SK-N-SH treated with all-trans-retinoic acid at 6 μM for 48 hours (cell line): Measurements from ENCODE around the gene MTF1.

ENCODE experiments used
- ATAC-seq: fragments of 200-7000 bp; cut with Tn5 transposase; 3 replicates; pipeline ENCODE4 v1.9.1; 2020; ENCODE audit warnings: mild to moderate bottlenecking, moderate library complexity
- BACH2 ChIP-seq: fragments of 250-450 bp; sonication (Bioruptor Pico); IDR thresholded peaks from 2 replicates; pipeline ENCODE4 v1.9.0; 2021; ENCODE audit warnings: mild to moderate bottlenecking, borderline replicate concordance
- CSDC2 ChIP-seq: fragments of 250-450 bp; sonication (Bioruptor Pico); IDR thresholded peaks from 2 replicates; pipeline ENCODE4 v1.5.0; 2020; ENCODE audit warnings: mild to moderate bottlenecking, moderate library complexity
- ESRRG ChIP-seq: fragments of 250-450 bp; sonication (Bioruptor Pico); IDR thresholded peaks from 2 replicates; pipeline ENCODE4 v1.6.1; 2021; ENCODE audit warnings: mild to moderate bottlenecking
- GLIS3 ChIP-seq: fragments of 250-450 bp; sonication (Bioruptor Pico); IDR thresholded peaks from 2 replicates; pipeline ENCODE4 v1.5.0; 2020; ENCODE audit warnings: mild to moderate bottlenecking, moderate library complexity
- ISL1 ChIP-seq: fragments of 250-450 bp; sonication (Bioruptor Pico); IDR thresholded peaks from 2 replicates; pipeline ENCODE4 v2.1.2; 2022; ENCODE audit warnings: mild to moderate bottlenecking, moderate library complexity
- OSR1 ChIP-seq: fragments of 250-450 bp; sonication (Bioruptor Pico); IDR thresholded peaks from 2 replicates; pipeline ENCODE4 v1.8.0; 2022; ENCODE audit warnings: moderate library complexity, mild to moderate bottlenecking, inconsistent platforms
- RARB ChIP-seq: fragments of 250-450 bp; sonication (Bioruptor Pico); IDR thresholded peaks from 2 replicates; pipeline ENCODE4 v1.8.0; 2021; ENCODE audit warnings: mild to moderate bottlenecking, moderate library complexity
- TCF4 ChIP-seq: fragments of 250-450 bp; sonication (Bioruptor Pico); IDR thresholded peaks from 2 replicates; pipeline ENCODE4 v1.8.0; 2021; ENCODE audit warnings: mild to moderate bottlenecking, moderate library complexity, borderline replicate concordance
- TOX ChIP-seq: fragments of 250-450 bp; sonication (Bioruptor Pico); IDR thresholded peaks from 2 replicates; pipeline ENCODE4 v1.8.0; 2021; ENCODE audit warnings: mild to moderate bottlenecking, moderate library complexity, borderline replicate concordance
- ZC3H10 ChIP-seq: fragments of 250-450 bp; sonication (Bioruptor Pico); IDR thresholded peaks from 2 replicates; pipeline ENCODE4 v1.5.1; 2021; ENCODE audit warnings: mild to moderate bottlenecking, moderate library complexity
- ZNF70 ChIP-seq: fragments of 450-650 bp; formaldehyde crosslinking; IDR thresholded peaks from 2 replicates; pipeline ENCODE4 v1.5.0; 2020; ENCODE audit warnings: mild to moderate bottlenecking, moderate library complexity
- ZNF8 ChIP-seq: fragments of 450-650 bp; formaldehyde crosslinking; IDR thresholded peaks from 2 replicates; pipeline ENCODE4 v1.5.0; 2020; ENCODE audit warnings: mild to moderate bottlenecking, moderate library complexity
- TF ChIP-seq, protein P1 (sequence below): fragments of 250-450 bp; sonication (Bioruptor Pico); IDR thresholded peaks from 2 replicates; pipeline ENCODE4 v1.5.0; 2020; ENCODE audit warnings: mild to moderate bottlenecking, moderate library complexity
- TF ChIP-seq, protein P2 (sequence below): fragments of 250-450 bp; sonication (Bioruptor Pico); IDR thresholded peaks from 2 replicates; pipeline ENCODE4 v1.8.0; 2020; ENCODE audit warnings: mild to moderate bottlenecking, moderate library complexity, borderline replicate concordance
- TF ChIP-seq, protein P3 (sequence below): fragments of 250-450 bp; sonication (Bioruptor Pico); IDR thresholded peaks from 2 replicates; pipeline ENCODE4 v1.8.0; 2021; ENCODE audit warnings: low read depth, mild to moderate bottlenecking, moderate library complexity, borderline replicate concordance
- TF ChIP-seq, protein P4 (sequence below): fragments of 250-450 bp; sonication (Bioruptor Pico); IDR thresholded peaks from 2 replicates; pipeline ENCODE4 v1.5.1; 2020; ENCODE audit warnings: low read depth, mild to moderate bottlenecking, moderate library complexity
- TF ChIP-seq, protein P5 (sequence below): fragments of 250-450 bp; sonication (Bioruptor Pico); IDR thresholded peaks from 2 replicates; pipeline ENCODE4 v1.5.1; 2021; ENCODE audit warnings: mild to moderate bottlenecking, moderate library complexity

The MTF1 gene

DNA sequence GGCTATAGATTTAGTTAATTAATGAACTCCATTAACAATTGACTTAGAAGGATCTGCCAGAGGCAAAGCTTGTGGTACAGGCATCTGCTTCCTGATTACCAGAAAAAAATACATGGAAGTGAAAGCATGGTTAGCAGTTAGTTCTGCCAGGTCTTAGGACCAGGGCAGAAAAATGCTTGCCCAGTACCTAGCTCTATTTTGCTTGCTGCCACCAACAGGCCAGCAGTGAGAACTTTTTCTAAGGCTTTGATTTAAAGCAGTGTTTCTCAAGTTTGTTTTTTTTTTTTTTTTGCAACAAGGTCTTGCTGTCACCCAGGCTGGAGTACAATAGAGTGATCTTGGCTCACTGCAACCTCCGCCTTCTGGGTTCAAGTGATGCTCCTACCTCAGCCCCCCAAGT lies 16.4 kb upstream of the MTF1 start:
- peak; percentile 78 for ATAC-seq
- TF ChIP-seq, protein P1, sequence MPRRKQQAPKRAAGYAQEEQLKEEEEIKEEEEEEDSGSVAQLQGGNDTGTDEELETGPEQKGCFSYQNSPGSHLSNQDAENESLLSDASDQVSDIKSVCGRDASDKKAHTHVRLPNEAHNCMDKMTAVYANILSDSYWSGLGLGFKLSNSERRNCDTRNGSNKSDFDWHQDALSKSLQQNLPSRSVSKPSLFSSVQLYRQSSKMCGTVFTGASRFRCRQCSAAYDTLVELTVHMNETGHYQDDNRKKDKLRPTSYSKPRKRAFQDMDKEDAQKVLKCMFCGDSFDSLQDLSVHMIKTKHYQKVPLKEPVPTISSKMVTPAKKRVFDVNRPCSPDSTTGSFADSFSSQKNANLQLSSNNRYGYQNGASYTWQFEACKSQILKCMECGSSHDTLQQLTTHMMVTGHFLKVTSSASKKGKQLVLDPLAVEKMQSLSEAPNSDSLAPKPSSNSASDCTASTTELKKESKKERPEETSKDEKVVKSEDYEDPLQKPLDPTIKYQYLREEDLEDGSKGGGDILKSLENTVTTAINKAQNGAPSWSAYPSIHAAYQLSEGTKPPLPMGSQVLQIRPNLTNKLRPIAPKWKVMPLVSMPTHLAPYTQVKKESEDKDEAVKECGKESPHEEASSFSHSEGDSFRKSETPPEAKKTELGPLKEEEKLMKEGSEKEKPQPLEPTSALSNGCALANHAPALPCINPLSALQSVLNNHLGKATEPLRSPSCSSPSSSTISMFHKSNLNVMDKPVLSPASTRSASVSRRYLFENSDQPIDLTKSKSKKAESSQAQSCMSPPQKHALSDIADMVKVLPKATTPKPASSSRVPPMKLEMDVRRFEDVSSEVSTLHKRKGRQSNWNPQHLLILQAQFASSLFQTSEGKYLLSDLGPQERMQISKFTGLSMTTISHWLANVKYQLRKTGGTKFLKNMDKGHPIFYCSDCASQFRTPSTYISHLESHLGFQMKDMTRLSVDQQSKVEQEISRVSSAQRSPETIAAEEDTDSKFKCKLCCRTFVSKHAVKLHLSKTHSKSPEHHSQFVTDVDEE (CRISPR knock-in tag), result no peak
- TF ChIP-seq, protein P2, sequence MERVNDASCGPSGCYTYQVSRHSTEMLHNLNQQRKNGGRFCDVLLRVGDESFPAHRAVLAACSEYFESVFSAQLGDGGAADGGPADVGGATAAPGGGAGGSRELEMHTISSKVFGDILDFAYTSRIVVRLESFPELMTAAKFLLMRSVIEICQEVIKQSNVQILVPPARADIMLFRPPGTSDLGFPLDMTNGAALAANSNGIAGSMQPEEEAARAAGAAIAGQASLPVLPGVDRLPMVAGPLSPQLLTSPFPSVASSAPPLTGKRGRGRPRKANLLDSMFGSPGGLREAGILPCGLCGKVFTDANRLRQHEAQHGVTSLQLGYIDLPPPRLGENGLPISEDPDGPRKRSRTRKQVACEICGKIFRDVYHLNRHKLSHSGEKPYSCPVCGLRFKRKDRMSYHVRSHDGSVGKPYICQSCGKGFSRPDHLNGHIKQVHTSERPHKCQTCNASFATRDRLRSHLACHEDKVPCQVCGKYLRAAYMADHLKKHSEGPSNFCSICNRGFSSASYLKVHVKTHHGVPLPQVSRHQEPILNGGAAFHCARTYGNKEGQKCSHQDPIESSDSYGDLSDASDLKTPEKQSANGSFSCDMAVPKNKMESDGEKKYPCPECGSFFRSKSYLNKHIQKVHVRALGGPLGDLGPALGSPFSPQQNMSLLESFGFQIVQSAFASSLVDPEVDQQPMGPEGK (CRISPR knock-in tag), result no peak
- TF ChIP-seq ESRRG (CRISPR knock-in tag) (no peak), CSDC2 (CRISPR knock-in tag) (no peak), OSR1 (CRISPR knock-in tag) (no peak), ZNF70 (no peak), ISL1 (CRISPR knock-in tag) (no peak)
- TF ChIP-seq, protein P3, sequence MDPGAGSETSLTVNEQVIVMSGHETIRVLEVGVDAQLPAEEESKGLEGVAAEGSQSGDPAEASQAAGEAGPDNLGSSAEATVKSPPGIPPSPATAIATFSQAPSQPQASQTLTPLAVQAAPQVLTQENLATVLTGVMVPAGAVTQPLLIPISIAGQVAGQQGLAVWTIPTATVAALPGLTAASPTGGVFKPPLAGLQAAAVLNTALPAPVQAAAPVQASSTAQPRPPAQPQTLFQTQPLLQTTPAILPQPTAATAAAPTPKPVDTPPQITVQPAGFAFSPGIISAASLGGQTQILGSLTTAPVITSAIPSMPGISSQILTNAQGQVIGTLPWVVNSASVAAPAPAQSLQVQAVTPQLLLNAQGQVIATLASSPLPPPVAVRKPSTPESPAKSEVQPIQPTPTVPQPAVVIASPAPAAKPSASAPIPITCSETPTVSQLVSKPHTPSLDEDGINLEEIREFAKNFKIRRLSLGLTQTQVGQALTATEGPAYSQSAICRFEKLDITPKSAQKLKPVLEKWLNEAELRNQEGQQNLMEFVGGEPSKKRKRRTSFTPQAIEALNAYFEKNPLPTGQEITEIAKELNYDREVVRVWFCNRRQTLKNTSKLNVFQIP (CRISPR knock-in tag), result no peak

DNA sequence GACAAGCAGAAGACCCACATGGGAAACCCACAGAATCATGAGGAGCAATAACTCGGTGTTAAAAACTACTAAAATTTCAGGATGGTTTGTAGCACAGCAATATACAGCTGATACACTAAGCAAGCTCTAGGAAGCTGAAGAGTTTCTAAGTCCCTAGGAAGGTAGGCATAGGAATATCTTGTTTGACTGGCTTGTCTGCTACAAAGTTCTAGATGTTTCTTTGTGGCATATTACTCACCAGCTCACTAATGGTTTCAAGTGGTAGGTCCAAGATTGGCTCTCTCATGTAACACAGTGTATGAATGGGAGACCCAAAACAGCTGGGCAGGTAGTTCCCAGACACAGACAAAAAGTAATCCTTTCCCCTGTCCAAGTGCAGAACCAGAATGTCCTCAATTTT lies 13.3 kb upstream of the MTF1 start:
- ATAC-seq, result no peak
- TF ChIP-seq, protein P1 (CRISPR knock-in tag), result no peak
- TF ChIP-seq ZC3H10 (no peak), TCF4 (CRISPR knock-in tag) (no peak), TOX (CRISPR knock-in tag) (no peak), OSR1 (CRISPR knock-in tag) (no peak), ISL1 (CRISPR knock-in tag) (no peak), RARB (CRISPR knock-in tag) (no peak), ZNF8 (CRISPR knock-in tag) (no peak), BACH2 (CRISPR knock-in tag) (no peak), GLIS3 (CRISPR knock-in tag) (no peak), CSDC2 (CRISPR knock-in tag) (no peak)
- TF ChIP-seq, protein P3 (CRISPR knock-in tag), result no peak
- TF ChIP-seq, protein P4, sequence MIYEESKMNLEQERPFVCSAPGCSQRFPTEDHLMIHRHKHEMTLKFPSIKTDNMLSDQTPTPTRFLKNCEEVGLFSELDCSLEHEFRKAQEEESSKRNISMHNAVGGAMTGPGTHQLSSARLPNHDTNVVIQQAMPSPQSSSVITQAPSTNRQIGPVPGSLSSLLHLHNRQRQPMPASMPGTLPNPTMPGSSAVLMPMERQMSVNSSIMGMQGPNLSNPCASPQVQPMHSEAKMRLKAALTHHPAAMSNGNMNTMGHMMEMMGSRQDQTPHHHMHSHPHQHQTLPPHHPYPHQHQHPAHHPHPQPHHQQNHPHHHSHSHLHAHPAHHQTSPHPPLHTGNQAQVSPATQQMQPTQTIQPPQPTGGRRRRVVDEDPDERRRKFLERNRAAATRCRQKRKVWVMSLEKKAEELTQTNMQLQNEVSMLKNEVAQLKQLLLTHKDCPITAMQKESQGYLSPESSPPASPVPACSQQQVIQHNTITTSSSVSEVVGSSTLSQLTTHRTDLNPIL (CRISPR knock-in tag), result no peak
- TF ChIP-seq, protein P5, sequence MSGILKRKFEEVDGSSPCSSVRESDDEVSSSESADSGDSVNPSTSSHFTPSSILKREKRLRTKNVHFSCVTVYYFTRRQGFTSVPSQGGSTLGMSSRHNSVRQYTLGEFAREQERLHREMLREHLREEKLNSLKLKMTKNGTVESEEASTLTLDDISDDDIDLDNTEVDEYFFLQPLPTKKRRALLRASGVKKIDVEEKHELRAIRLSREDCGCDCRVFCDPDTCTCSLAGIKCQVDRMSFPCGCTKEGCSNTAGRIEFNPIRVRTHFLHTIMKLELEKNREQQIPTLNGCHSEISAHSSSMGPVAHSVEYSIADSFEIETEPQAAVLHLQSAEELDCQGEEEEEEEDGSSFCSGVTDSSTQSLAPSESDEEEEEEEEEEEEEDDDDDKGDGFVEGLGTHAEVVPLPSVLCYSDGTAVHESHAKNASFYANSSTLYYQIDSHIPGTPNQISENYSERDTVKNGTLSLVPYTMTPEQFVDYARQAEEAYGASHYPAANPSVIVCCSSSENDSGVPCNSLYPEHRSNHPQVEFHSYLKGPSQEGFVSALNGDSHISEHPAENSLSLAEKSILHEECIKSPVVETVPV (CRISPR knock-in tag), result no peak
